Kidney (tissue), 22 donors: ENCODE measurements around the gene ELK4. TPM values are rescaled to one million over a fixed set of nuclear protein-coding genes. Genes with fewer than 3 reads are reported as not detected.

Source experiments
- DNase-seq, 5 donors: peaks; one replicate each; pipeline ENCODE4 v3.0.0-alpha.2; 2013 to 2020
- FAIRE-seq: peaks from 2 replicates; lab custom pipeline; 2012; peaks lifted over from hg19 to GRCh38; lab: Jason Lieb, UNC
- H3K27ac ChIP-seq, 2 donors: one replicate each; pipeline ENCODE4 v1.7.0; 2013; ENCODE audit warnings: low read depth in 2 of 2, low read length in 2 of 2, inconsistent platforms in 1 of 2
- H3K27me3 ChIP-seq: one replicate; pipeline ENCODE4 v1.7.1; 2013; ENCODE audit warnings: low read length, inconsistent platforms; ENCODE audit not compliant: control insufficient read depth, insufficient read depth
- H3K36me3 ChIP-seq, 3 donors: one replicate each; pipeline versions ENCODE4 v1.7.0 to v1.7.1; 2013; ENCODE audit warnings: low read length in 3 of 3, control low read depth in 1 of 3, inconsistent platforms in 1 of 3; ENCODE audit not compliant: insufficient read depth in 3 of 3, control insufficient read depth in 2 of 3
- H3K4me1 ChIP-seq, 3 donors: one replicate each; pipeline versions ENCODE4 v1.7.0 to v1.7.1; 2013; ENCODE audit warnings: low read length in 3 of 3, inconsistent platforms in 1 of 3, low read depth in 1 of 3; ENCODE audit not compliant: control insufficient read depth in 2 of 3, insufficient read depth in 2 of 3
- H3K4me3 ChIP-seq, 3 donors: one replicate each; pipeline versions ENCODE4 v1.7.0 to v1.8.1; 2013; ENCODE audit warnings: low read length in 3 of 3, control low read depth in 1 of 3, inconsistent platforms in 1 of 3
- H3K9ac ChIP-seq, 3 donors: one replicate each; pipeline versions ENCODE4 v1.7.0 to v1.7.1; 2013; ENCODE audit warnings: low read length in 3 of 3, control low read depth in 1 of 3, inconsistent platforms in 1 of 3
- H3K9me3 ChIP-seq, 3 donors: one replicate each; pipeline versions ENCODE4 v1.7.0 to v1.7.1; 2013; ENCODE audit warnings: low read length in 3 of 3, control low read depth in 1 of 3, inconsistent platforms in 1 of 3; ENCODE audit not compliant: control insufficient read depth in 2 of 3, insufficient read depth in 1 of 3
- intact Hi-C: fragments of 100-400 bp; cut with DNase I; formaldehyde crosslinking; loops from one replicate; pipeline ENCODE4 v1.11.1; 2022
- long read RNA-seq, 10 donors: library from polyadenylated mRNA in 1 of 10; unstranded in 1 of 10; transcript quantifications; one replicate each; pipeline ENCODE4 v2.0.0 and lab custom pipeline, GENCODE V29; 2021 to 2026
- polyA plus RNA-seq: library from polyadenylated mRNA; stranded (reverse); fragments of 350-450 nt; fragmentation: Illumina TruSeq; extraction: RNeasy Lipid Tissue Mini Kit (QIAGEN cat#74804); gene quantifications from one replicate; pipeline ENCODE4 v1.2.3, GENCODE V29; 2014; ENCODE audit warnings: low read depth, low replicate concordance; ENCODE audit not compliant: insufficient read depth
- total RNA-seq: library from RNA; stranded (reverse); fragmentation: NEBNext Ultra II Directional; extraction: Animal tissue kit (Norgen Biotek cat#: 25700); gene quantifications from one replicate; pipeline ENCODE4 v1.2.1, GENCODE V29; 2021
- TF ChIP-seq, protein P1 (sequence below): IDR thresholded peaks from 3 replicates; pipeline ENCODE4 v1.5.1; 2012; ENCODE audit warnings: mild to moderate bottlenecking, moderate library complexity, borderline replicate concordance; ENCODE audit not compliant: insufficient read depth; ENCODE audit errors: extremely low read depth
- donor health status: control.
- donor health status: control.
- donor health status: control.
- donor health status: control.
- donor health status: control.
- donor health status: DM: yes; HTN: yes; CAD: no.
- donor health status: Normal renal cell carcinoma (clear cell type).

Gene ELK4, protein sequence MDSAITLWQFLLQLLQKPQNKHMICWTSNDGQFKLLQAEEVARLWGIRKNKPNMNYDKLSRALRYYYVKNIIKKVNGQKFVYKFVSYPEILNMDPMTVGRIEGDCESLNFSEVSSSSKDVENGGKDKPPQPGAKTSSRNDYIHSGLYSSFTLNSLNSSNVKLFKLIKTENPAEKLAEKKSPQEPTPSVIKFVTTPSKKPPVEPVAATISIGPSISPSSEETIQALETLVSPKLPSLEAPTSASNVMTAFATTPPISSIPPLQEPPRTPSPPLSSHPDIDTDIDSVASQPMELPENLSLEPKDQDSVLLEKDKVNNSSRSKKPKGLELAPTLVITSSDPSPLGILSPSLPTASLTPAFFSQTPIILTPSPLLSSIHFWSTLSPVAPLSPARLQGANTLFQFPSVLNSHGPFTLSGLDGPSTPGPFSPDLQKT
- total RNA-seq (87.3 TPM), polyA plus RNA-seq (4.2 TPM)
- long read RNA-seq, donor 1, full-length matches to known transcripts: 4 of 4 reads
- long read RNA-seq, donor 1, partial matches to known transcripts: 0 of 4 reads
- long read RNA-seq, donor 1, other reads (novel, unspliced or antisense): 0 of 4 reads
- long read RNA-seq, donor 2, transcript ELK4-201 (3 exons, 2,118 nt): major isoform, 8 of 14 reads
- long read RNA-seq, donor 2, partial matches to known transcripts: 6 of 14 reads
- long read RNA-seq, donor 2, other reads (novel, unspliced or antisense): 0 of 14 reads
- long read RNA-seq, donor 3, full-length matches to known transcripts: 8 of 13 reads
- long read RNA-seq, donor 3, partial matches to known transcripts: 5 of 13 reads
- long read RNA-seq, donor 3, other reads (novel, unspliced or antisense): 0 of 13 reads
- long read RNA-seq, donor 4, full-length matches to known transcripts: 8 of 13 reads
- long read RNA-seq, donor 4, partial matches to known transcripts: 5 of 13 reads
- long read RNA-seq, donor 4, other reads (novel, unspliced or antisense): 0 of 13 reads
- long read RNA-seq, donor 5: 0 reads
- long read RNA-seq, donor 6, partial matches to known transcripts: 23 of 24 reads
- long read RNA-seq, donor 6, other reads (novel, unspliced or antisense): 0 of 24 reads
- long read RNA-seq, donor 7, partial matches to known transcripts: 0 of 3 reads
- long read RNA-seq, donor 7, other reads (novel, unspliced or antisense): 2 of 3 reads
- long read RNA-seq, donor 8, full-length matches to known transcripts: 4 of 4 reads
- long read RNA-seq, donor 8, partial matches to known transcripts: 0 of 4 reads
- long read RNA-seq, donor 8, other reads (novel, unspliced or antisense): 0 of 4 reads
- long read RNA-seq, donor 9, partial matches to known transcripts: 0 of 1 reads
- long read RNA-seq, donor 9, other reads (novel, unspliced or antisense): 0 of 1 reads
- long read RNA-seq, donor 10, partial matches to known transcripts: 33 of 36 reads
- long read RNA-seq, donor 10, other reads (novel, unspliced or antisense): 0 of 36 reads

DNA sequence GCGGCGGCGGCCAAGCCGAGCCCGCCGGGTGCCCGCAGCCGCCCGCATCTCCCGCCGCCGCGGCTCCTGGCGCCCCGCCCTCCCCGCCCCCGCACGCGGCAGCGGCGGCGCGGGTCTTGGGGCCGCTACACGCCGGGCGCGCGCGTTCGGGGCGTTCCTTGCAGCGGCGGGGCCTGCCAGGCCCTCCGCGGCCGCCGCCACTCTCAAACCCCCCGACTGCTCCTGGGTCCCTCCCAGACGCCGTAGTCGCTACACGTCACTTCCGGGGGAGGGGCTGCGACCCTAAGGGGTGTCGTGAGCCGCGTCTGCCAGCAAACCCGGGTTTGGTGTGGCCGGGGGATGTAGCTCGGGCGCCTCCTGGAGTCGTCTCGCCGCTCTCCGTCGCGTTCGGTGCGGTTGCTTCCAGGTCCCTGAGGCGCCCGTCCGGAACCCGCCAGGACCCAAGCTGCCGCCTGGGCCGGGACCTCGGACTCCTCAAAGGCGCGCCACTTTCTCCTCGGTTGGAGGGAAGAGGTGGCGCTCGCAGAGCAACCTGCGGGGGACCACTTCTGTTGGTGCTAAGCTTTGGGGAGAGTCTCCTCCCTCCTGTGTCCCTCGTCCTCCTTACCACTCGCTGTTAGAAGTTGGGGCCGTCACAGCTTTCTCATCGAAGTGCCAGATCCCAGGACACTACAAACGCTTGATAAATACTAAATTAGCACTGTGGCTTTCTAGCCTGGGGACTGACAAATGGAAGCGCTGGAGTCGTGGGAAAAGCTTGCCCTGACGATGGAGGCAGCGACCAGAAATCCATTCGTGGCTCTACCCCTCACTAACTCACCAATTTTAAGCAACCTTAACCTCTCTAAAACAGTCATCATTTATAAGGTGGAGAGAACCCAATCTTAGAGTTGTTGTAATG lies at the start of gene ELK4:
Gene ELK4 (minus strand): TSS at position 244 of the 901 bp plus-strand sequence. CDS start 8,129 bp downstream, outside the sequence.
- intact Hi-C loops: no loop called here
- FAIRE-seq: no peak
- Histone ChIP-seq H3K9me3 (no peaks in the 10 kb centered on the region), H3K4me1 (peaks cover 6 to 11% (median 10%) of the 10 kb centered on the region in 3 donors), H3K9ac (peak within 1 kb of the TSS; percentile 75 to 99 (median 98)), H3K27ac (peak within 1 kb of the TSS; percentile 95 to 96), H3K36me3 (no peaks in the 10 kb centered on the region), H3K27me3 (no peaks in the 10 kb centered on the region), H3K4me3 (peak within 1 kb of the TSS; percentile 73 to 87 (median 86))
- TF ChIP-seq, protein P1, sequence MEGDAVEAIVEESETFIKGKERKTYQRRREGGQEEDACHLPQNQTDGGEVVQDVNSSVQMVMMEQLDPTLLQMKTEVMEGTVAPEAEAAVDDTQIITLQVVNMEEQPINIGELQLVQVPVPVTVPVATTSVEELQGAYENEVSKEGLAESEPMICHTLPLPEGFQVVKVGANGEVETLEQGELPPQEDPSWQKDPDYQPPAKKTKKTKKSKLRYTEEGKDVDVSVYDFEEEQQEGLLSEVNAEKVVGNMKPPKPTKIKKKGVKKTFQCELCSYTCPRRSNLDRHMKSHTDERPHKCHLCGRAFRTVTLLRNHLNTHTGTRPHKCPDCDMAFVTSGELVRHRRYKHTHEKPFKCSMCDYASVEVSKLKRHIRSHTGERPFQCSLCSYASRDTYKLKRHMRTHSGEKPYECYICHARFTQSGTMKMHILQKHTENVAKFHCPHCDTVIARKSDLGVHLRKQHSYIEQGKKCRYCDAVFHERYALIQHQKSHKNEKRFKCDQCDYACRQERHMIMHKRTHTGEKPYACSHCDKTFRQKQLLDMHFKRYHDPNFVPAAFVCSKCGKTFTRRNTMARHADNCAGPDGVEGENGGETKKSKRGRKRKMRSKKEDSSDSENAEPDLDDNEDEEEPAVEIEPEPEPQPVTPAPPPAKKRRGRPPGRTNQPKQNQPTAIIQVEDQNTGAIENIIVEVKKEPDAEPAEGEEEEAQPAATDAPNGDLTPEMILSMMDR: peak; percentile 83
- peak; percentile 99 to 100 (median 99) for DNase-seq

DNA sequence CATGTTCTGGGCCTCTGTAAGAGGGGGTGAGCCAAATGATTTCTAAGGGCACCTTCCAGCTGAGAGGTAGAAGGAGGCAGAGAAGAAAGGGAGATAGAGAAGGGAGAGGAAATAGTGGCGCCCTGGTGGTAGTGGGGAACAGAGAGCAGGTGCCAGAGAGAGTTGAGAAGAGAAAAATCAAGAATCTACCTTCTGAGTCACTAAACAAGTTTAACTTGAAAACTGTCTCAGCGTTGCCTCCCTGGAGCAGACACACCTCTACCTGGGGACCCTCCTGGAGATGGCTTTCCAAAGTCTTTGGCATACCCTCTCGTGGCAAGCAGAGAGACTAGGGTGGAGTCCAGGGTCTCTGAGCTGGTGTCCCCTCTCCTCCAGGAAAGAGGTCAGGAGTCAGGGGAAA lies 49.6 kb upstream of the ELK4 start:
- FAIRE-seq (no peak), DNase-seq (no peak)
- Histone ChIP-seq H3K4me1 (peaks cover 0 to 15% (median 7%) of the 10 kb centered on the region in 3 donors), H3K36me3 (no peaks in the 10 kb centered on the region), H3K27me3 (no peaks in the 10 kb centered on the region), H3K9ac (no peak overlapping the region), H3K27ac (no peak overlapping the region), H3K4me3 (no peak overlapping the region), H3K9me3 (no peaks in the 10 kb centered on the region)
- TF ChIP-seq, protein P1: no peak
- intact Hi-C loops: no loop called here
